ENCODE results near the gene CCDC197.

- no peak for TF ChIP-seq GATA3 (IDR thresholded peaks at IDR 0.05; ENCODE audit: low read depth, low read length)
- no peak for TF ChIP-seq GATA2 (IDR thresholded peaks at IDR 0.05; ENCODE audit: low read depth, low read length)
Observed at GRCh38 chr14:94004015-94004414, 6.9 kb downstream of the CCDC197 start.
